Keratinocyte (primary cell): Measurements from ENCODE around the gene KCNJ15. TPM values are rescaled to one million over a fixed set of nuclear protein-coding genes. Genes with fewer than 3 reads are reported as not detected.

Source experiments
- DNase-seq: peaks from one replicate; pipeline ENCODE4 v3.0.0-alpha.2; 2011; ENCODE audit warnings: low read depth, missing footprints, low spot score
- FAIRE-seq: peaks from 2 replicates; lab custom pipeline; 2011; peaks lifted over from hg19 to GRCh38; lab: Jason Lieb, UNC
- H2AFZ ChIP-seq: 2 replicates; pipeline ENCODE4 v1.6.0; 2012; ENCODE audit warnings: low read length, control low read depth, inconsistent platforms; ENCODE audit not compliant: control insufficient read depth
- H3K27ac ChIP-seq: 2 replicates; pipeline ENCODE4 v1.5.1; 2011; ENCODE audit warnings: low read length; ENCODE audit not compliant: control insufficient read depth, insufficient read depth
- H3K27me3 ChIP-seq: 3 replicates; pipeline ENCODE4 v1.6.0; 2011; ENCODE audit warnings: low read length; ENCODE audit not compliant: control insufficient read depth, insufficient read depth; ENCODE audit errors: extremely low read depth
- H3K36me3 ChIP-seq, 2 experiments: 2 replicates in 1 of 2; 3 replicates in 1 of 2; pipeline ENCODE4 v1.5.1; 2011; ENCODE audit warnings: low read length in 2 of 2, mild to moderate bottlenecking in 1 of 2; ENCODE audit not compliant: control insufficient read depth in 2 of 2, insufficient read depth in 2 of 2; ENCODE audit errors: extremely low read depth in 1 of 2
- H3K4me1 ChIP-seq: 3 replicates; pipeline ENCODE4 v1.5.1; 2011; ENCODE audit warnings: low read length; ENCODE audit not compliant: control insufficient read depth, insufficient read depth; ENCODE audit errors: extremely low read depth
- H3K4me2 ChIP-seq: 3 replicates; pipeline ENCODE4 v1.6.0; 2011; ENCODE audit warnings: low read depth, low read length; ENCODE audit not compliant: control insufficient read depth, insufficient read depth; ENCODE audit errors: extremely low read depth
- H3K4me3 ChIP-seq, 3 experiments: fragments of 200-600 bp in 1 of 3; sonication (generic) in 1 of 3; 2 replicates in 2 of 3; 3 replicates in 1 of 3; pipeline ENCODE4 v1.5.1; 2011 to 2016; ENCODE audit warnings: low read length in 3 of 3, mild to moderate bottlenecking in 3 of 3, control low read depth in 2 of 3, inconsistent platforms in 1 of 3, low read depth in 1 of 3, mixed read lengths in 1 of 3, mixed run types in 1 of 3, moderate library complexity in 1 of 3; ENCODE audit not compliant: control insufficient read depth in 2 of 3, insufficient read depth in 2 of 3; ENCODE audit errors: extremely low read depth in 1 of 3
- H3K79me2 ChIP-seq: 2 replicates; pipeline ENCODE4 v1.6.0; 2012; ENCODE audit warnings: low read length; ENCODE audit not compliant: control insufficient read depth, insufficient read depth
- H3K9ac ChIP-seq: 3 replicates; pipeline ENCODE4 v1.6.0; 2011; ENCODE audit warnings: low read length; ENCODE audit not compliant: control insufficient read depth, insufficient read depth; ENCODE audit errors: extremely low read depth
- H3K9me1 ChIP-seq: 3 replicates; pipeline ENCODE4 v1.6.0; 2011; ENCODE audit warnings: low read length; ENCODE audit not compliant: control insufficient read depth, insufficient read depth; ENCODE audit errors: extremely low read depth
- H3K9me3 ChIP-seq: 2 replicates; pipeline ENCODE4 v1.5.1; 2012; ENCODE audit warnings: low read depth, low read length; ENCODE audit not compliant: control insufficient read depth
- H4K20me1 ChIP-seq: 3 replicates; pipeline ENCODE4 v1.6.0; 2011; ENCODE audit warnings: low read length; ENCODE audit not compliant: control insufficient read depth, insufficient read depth; ENCODE audit errors: extremely low read depth
- EZH2 ChIP-seq: IDR thresholded peaks from one replicate; pipeline ENCODE4 v1.6.1; 2012; ENCODE audit warnings: inconsistent platforms, mild to moderate bottlenecking, low read length, moderate library complexity
- dilution Hi-C: fragments of 300-500 bp; cut with MboI; formaldehyde crosslinking; loops from one replicate; pipeline ENCODE4 v1.7.0; 2020; ENCODE audit warnings: low sequenced_read_pairs; ENCODE audit not compliant: extremely low pct_ligation_motif_present
- polyA plus RNA-seq, 5 experiments: library from polyadenylated mRNA; depleted of rRNA in 3 of 5; stranded (reverse) in 3 of 5; stranded (forward) in 1 of 5; unstranded in 1 of 5; fragments of >200 nt; gene quantifications; 1 replicate in 1 of 5; 2 replicates in 3 of 5; 3 replicates in 1 of 5; pipeline versions ENCODE4 v1.2.1 to v1.2.3, GENCODE V29; 2011 to 2012; ENCODE audit warnings: missing spikeins in 2 of 5, low read depth in 1 of 5, low replicate concordance in 1 of 5
- TF ChIP-seq, protein P1 (sequence below), 3 experiments: IDR thresholded peaks in 1 of 3; conservative IDR thresholded peaks in 1 of 3; optimal IDR thresholded peaks in 1 of 3; 2 replicates in 2 of 3; 3 replicates in 1 of 3; pipeline versions ENCODE3 to v1.5.1; 2011; ENCODE audit warnings: low read length in 3 of 3, mild to moderate bottlenecking in 3 of 3, moderate library complexity in 2 of 3, control low read depth in 1 of 3, inconsistent platforms in 1 of 3; ENCODE audit not compliant: insufficient read depth in 2 of 3; ENCODE audit errors: extremely low read depth in 1 of 3

Gene KCNJ15
- polyA plus RNA-seq, 1 donor (not counting 4 experiments of a cell fraction or from before 2014, with no cell fraction given): 76.3 TPM

DNA sequence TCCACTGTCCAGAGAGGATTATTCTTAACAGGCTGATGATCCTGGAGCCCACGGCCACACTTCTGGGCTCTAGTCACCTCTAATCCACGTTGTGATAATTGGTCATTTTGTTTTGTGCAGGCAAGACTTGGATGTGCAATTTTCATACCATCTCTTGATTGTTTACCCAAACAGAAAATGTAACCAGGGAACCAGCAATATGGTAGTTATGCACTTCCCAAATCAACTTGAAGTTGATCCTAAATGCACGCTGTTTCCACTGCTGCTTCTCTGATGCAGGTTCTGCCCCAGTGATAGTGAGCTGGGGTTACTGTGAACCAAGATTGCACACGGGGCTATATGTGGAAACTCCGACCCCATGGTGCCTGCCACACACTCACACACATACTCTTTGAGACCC is 14.7 kb upstream of the KCNJ15 start:
- no peaks in the 10 kb centered on the region for H3K9me3 ChIP-seq
- no peaks in the 10 kb centered on the region for H3K9me1 ChIP-seq
- no peaks in the 10 kb centered on the region for H3K27me3 ChIP-seq
- H3K4me2 ChIP-seq: no peak overlapping the region
- H2AFZ ChIP-seq: no peak overlapping the region
- no peak overlapping the region for H3K4me3 ChIP-seq
- TF ChIP-seq, protein P1, sequence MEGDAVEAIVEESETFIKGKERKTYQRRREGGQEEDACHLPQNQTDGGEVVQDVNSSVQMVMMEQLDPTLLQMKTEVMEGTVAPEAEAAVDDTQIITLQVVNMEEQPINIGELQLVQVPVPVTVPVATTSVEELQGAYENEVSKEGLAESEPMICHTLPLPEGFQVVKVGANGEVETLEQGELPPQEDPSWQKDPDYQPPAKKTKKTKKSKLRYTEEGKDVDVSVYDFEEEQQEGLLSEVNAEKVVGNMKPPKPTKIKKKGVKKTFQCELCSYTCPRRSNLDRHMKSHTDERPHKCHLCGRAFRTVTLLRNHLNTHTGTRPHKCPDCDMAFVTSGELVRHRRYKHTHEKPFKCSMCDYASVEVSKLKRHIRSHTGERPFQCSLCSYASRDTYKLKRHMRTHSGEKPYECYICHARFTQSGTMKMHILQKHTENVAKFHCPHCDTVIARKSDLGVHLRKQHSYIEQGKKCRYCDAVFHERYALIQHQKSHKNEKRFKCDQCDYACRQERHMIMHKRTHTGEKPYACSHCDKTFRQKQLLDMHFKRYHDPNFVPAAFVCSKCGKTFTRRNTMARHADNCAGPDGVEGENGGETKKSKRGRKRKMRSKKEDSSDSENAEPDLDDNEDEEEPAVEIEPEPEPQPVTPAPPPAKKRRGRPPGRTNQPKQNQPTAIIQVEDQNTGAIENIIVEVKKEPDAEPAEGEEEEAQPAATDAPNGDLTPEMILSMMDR (optimal IDR thresholded peaks at IDR 0.05 in 1 of 3, IDR thresholded peaks at IDR 0.05 in 1 of 3, conservative IDR thresholded peaks at IDR 0.05 in 1 of 3; ENCODE audit: extremely low read depth in 1 of 3, insufficient read depth in 2 of 3, low read length in 3 of 3): no peak
- no peak for TF ChIP-seq EZH2
- H3K27ac ChIP-seq: no peak overlapping the region
- FAIRE-seq (no peak), DNase-seq (no peak)
- no peaks in the 10 kb centered on the region for H3K36me3 ChIP-seq
- H3K79me2 ChIP-seq: no peaks in the 10 kb centered on the region
- H4K20me1 ChIP-seq: no peaks in the 10 kb centered on the region
- peaks cover 25% of the 10 kb centered on the region for H3K4me1 ChIP-seq
- H3K9ac ChIP-seq: no peak overlapping the region
- dilution Hi-C loops: no loop called here

DNA sequence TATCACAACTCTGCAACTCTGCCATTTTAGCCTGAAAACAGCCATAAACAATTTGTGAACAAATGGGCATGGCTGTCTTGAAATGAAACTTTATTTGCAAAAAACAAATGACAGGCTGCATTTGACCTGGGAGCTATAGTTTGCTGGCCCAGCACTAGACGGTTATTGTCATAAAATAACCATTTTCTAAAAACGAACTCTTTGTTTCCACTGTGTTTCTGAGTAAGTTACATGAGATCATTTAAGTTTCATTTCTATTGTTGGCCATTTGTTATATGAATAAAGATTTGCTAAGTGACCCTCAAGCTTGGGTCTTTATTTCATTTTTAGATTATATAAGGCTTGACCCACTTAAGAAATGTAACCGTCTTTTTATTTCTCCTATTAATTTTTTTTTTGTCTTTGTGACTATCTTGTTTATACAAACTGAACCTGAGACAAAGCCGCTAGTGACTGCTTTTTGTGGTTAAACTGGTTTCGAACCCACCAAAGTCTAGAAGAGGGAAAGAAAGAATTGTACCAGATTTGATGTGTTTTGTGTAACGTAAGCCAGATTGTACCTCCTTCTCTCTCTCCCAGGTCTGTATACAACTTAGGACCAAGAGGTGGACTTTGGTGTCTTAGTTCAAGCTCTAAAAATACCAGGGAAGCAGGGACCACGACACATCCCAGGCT is 12.9 kb upstream of the KCNJ15 start:
- peaks cover 25% of the 10 kb centered on the region for H3K4me1 ChIP-seq
- H3K27ac ChIP-seq: peak overlapping the region; percentile 54
- H2AFZ ChIP-seq: no peak overlapping the region
- H3K27me3 ChIP-seq: no peaks in the 10 kb centered on the region
- dilution Hi-C loops: no loop called here
- DNase-seq: no peak
- H3K9ac ChIP-seq: no peak overlapping the region
- H3K9me1 ChIP-seq: no peaks in the 10 kb centered on the region
- TF ChIP-seq, protein P1 (optimal IDR thresholded peaks at IDR 0.05 in 1 of 3, IDR thresholded peaks at IDR 0.05 in 1 of 3, conservative IDR thresholded peaks at IDR 0.05 in 1 of 3; ENCODE audit: extremely low read depth in 1 of 3, insufficient read depth in 2 of 3, low read length in 3 of 3): no peak
- no peak for TF ChIP-seq EZH2
- H3K9me3 ChIP-seq: no peaks in the 10 kb centered on the region
- H3K4me3 ChIP-seq: no peak overlapping the region
- H3K4me2 ChIP-seq: no peak overlapping the region
- H3K36me3 ChIP-seq: no peaks in the 10 kb centered on the region
- H3K79me2 ChIP-seq: no peaks in the 10 kb centered on the region
- FAIRE-seq: no peak
- H4K20me1 ChIP-seq: no peaks in the 10 kb centered on the region
